Activated naive CD4-positive, alpha-beta T cell (primary cell): ENCODE measurements around the gene PKD1L1.
"Not testable (repeated sequence)": the region's sequence is repeated elsewhere in the genome, so short reads cannot be mapped to it uniquely, and the experiment has no call there.

Source experiments
- DNase-seq, 4 experiments: peaks; one replicate each; lab custom pipeline; 2025; lab: John Stamatoyannopoulos, UW

PKD1L1 gene

DNA sequence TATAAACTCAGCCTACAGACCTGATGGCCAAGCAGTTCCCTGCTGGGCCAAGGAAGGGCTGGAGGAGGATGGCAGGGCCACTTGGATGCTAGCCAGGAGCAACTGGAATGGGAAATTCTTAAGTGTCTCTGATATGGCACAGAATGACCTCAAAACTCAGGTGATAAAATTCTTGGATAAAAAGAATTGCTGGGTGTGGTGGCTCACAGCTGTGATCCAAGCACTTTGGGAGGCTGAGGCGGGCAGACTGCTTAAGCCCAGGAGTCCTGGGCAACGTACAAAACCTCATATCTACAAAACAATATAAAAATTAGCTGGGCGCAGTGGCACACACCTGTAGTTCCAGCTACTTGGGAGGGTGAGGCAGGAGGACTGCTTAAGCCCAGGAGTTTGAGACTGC lies 14.0 kb upstream of the PKD1L1 start:
- no peak for DNase-seq

DNA sequence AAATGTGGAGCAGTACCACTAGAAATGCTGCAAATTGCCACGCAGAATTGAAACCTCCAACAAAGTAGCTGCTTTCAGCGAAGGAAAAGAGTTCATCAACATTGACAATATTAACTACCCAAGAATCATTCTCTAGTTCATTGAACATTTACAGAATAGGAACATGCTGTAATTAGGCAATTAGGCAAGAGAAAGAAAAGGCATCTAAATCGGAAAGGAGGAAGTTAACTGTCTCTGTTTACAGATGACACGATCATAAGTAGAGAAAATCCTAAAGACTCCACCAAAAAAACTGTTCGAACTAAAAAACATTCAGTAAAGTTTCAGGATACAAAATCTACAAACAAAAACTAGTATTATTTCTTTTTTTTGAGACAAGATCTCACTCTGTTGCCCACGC lies 8.9 kb upstream of the PKD1L1 start:
- no peak for DNase-seq

DNA sequence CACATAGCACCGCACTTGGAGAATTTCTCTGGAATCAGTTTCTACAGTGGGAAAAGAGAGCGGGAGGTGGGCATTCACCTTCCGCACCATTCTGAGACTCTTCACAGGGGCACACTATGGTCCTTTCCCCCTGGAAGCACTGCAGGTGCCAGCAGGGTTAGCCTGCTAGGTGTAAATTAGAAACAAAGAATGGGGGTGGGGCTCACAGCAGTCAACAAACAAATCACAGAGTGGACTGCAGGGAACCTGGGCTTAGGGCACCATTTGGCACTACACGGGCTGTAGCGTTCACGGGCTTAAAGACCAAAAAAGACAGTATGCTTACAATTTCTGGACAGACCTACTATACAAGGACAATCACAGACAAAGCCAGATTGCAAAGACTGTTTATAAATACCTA lies 8.0 kb upstream of the PKD1L1 start:
- DNase-seq, result no peak

DNA sequence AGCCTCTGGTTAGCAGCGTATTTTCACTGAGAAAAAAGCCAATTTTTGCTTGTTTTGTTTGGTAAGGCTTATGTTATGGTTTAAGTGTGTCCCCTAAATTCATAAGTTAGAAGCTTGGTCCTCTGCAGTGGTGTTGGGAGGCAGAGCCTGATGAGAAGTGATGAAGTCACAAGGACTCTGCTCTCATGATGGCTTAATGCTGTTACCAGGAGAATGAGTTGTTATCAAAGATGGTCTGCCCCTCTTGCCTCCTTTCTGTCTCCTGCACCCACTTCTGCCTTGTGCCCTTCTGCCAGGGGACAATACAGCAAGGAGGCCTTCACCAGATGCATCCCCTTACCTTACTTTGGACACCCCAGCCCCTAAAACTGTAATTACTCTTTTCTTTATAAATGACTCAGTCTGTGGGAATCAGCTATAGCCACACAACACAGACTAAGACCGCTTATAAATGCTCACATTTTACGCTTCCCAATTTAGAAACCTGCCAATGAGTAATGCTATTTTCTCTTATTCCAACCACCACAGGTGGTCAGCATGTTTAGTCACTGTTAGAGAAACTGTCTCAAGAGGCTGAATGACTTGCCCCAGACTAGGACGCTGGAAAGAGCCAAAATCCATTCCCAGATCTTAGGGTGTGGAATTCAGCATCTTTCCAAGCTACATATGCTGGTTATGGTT lies 6.1 kb upstream of the PKD1L1 start:
- DNase-seq, result no peak

DNA sequence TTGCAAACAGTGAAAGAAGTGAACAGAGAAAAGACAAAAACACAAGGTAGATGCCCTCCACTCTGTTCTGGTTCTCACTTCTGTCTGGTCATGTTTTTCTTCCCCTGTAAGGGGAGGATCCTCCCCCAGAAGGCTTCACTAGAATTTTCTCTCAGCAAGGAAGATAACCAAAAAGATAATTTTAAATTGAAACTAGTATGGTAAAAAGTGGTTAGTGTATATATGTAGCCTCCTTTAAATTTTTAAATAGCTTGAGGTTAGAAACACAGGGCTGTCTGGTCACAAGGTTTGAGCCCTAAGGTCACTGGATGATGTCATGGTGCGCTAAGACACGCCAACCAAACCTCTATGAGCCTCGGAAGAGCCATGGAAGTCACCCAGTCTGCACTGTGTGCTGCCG lies 5.6 kb upstream of the PKD1L1 start:
- no peak for DNase-seq

DNA sequence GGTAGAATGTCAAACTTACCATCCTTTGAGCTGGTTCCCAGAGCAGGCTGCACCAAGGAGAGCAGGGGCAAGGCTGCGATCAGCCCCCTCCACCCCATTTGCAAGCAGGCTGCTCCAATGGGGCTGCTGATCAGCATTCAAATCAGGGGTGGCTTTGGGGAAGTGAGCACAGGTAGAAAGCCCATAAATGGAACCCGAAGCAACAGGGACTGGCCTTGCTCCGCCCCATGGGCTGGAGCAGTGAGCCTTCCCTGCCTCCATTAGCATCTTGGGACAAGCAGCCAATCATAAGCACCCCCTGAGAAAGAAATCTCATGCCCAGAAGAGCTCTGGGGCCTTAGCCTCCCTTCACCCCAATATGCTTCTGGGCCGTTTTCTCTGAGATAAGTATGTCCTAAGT lies 4.0 kb upstream of the PKD1L1 start:
- no peak for DNase-seq

DNA sequence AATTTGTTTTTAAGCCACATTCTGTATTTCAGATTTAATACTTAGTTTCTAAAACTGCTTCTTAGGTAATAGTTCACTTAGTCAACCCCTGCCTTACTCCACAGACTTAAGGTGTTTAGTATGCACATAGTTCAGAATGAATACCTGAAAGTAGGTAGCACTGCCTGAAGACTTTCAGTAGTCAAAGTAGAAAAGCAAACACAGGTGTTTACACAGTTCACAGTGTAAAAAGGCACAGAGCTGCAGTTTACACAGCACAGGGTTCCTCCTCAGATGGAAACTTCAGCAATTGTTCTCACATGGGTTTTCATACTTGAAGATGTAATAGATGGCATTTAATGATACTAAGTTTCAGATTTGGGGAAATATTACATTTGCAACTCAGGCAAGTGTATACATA lies 3.1 kb upstream of the PKD1L1 start:
- DNase-seq, result no peak

DNA sequence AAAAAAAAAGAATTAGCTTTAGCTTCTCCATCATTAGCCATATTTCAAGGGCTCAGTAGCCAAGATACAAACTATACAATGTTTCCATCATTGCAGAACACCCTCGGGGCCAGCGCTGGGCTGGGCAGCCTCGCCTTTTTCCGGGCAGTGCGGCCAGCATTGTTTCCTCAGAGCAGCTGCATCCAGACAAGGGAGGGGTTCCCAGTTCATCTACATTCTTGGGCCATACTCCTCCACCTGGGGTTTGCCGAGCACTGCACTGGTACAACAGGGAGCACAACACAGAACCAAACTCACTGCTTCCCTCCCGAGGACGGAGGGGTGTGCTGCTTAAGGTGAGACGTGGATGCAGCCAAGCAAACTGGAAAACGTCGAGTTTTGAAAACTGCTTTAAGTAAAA lies 2.4 kb upstream of the PKD1L1 start:
- DNase-seq, result no peak

DNA sequence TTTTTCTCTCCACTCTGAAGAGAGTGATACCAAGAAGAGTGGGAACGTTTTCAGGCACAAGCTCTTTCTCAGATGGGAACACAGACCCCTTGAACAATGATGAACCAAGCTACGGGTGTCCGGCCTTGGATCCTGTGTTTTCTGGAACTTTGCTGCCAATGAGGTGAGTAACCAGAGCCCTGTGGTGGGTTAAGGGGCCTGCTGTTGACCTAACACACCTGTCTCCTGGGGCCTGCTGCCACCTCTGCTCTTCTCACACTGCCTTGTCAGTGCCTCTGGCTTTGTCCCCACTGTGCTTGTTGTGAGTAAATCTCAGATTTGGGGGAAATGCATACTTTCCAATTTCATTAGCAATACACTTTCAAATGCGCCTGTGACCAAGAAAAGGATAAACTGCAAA lies 1.4 kb upstream of the PKD1L1 start:
- DNase-seq, result no peak

DNA sequence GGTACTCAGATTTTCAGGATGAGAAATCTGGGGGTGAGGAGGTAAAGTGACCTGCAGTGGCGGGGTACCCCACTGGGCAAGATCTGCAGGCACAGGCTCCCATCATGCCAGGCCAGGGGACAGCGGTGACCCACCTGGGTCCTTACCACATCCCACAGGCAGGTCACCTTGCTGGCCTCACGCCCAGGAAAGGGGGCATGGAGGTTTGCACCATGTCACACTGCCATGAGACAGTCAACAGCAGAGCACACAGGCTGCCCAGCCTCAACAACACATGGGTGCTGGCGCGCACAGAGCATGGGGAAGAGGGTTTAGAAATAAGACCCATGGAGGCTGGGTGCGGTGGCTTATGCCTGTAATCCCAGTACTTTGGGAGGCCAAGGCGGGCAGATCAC lies 914 bp downstream of the PKD1L1 start:
- no peak for DNase-seq

DNA sequence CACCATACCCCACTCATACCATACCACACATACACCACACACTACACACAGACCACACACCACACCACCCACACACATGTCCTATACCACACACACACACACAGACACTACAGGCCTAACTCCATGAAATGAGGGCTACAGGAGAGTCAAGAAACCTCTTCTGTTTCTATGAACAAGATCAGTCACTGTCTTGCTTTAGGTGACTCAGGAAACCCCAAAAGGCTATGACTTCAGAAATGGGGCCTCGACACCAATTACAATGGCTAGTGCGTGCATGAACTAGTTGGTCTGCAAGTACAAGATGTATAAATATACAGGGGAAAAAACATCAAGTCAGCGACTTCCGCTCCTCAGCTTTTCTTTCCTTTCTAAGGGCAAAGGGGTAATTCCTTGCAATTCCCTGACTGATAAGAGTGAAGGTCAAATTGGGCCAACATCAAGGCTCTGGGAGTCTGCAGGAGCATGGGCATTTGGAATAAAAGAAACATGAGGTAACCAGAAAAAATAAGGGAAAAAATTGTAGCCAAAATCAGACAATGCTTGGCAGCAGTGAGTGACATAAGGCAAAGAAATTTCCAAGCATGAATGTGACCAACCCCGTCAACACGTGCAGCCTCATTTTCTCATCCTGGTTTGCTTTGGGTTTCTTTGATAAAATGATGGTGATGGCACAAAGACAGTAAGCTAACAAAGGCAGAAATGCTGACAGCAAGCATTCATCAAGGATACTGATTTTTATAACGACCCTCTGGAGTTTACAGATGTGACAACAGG lies 1.5 kb downstream of the PKD1L1 start:
- DNase-seq, result no peak

DNA sequence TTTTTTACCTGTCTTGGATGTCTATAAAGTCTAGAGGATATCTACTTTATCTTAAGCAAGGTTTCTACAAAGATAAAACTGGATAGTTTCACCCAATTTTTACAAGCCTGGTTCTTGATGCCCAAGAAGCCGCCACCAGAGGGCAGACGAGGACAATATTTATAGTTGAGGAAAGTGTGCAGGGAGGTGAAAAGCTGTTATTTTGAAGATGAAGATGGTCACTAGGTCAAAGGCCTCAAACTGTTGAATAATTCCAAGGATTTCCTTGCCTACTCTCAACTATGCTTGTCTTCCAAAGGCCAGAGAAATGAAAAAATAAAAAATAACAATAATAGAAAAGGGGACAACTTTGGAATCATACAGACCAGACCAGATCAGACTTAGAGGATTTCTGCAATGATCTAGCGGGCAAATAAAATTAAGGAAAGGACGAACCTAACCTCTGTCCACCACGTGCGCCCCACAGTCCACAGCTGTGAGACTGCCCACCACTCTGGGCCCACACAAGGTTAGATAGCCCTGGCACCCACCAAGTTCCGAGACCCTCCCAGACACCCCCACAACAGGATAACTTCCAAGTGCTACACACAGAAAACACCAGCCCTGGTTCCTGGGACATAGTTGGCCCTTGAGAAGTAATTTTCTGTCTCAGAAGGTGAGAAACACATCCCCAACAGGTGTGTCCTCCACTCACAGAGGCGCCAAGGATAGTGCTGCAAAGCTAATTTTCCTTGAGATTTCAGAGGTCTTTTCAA lies 2.8 kb downstream of the PKD1L1 start:
- peak; percentile 36 to 76 (median 66) for DNase-seq

DNA sequence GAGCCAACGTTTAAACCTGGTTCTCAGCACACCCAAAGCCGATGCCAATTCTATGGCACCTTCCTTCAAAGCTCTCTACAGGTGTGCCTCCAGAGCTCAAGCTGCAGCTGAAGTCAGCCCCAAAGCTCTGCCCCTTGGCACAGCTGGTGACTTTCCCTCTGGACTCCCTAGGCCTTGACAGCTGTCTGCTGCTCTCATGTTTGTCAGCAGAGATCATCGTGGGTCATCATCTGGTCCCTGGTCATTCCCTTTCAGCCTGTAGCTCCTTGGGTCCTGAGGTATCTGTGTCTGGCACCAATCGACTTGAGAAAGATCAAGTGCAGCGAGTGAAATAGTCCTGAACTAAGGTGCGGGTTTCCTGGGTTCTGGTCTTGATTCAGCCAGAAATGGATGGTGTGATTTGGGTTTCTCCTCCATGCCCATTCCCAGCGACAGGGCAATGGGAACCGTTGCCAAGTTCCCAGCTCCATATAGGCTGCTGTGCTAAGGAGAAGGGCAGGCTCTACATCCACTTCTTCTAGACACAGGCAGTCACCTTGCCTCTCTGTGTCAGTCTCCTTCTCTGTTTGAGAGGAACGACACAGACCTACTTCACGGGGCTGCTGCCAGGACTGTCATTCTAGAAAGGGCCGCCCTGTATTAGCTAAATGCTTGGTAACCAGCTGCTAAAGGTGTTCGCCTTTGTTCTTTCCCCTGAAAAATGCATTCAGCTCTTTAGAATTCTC lies 3.6 kb downstream of the PKD1L1 start:
- DNase-seq, result no peak

DNA sequence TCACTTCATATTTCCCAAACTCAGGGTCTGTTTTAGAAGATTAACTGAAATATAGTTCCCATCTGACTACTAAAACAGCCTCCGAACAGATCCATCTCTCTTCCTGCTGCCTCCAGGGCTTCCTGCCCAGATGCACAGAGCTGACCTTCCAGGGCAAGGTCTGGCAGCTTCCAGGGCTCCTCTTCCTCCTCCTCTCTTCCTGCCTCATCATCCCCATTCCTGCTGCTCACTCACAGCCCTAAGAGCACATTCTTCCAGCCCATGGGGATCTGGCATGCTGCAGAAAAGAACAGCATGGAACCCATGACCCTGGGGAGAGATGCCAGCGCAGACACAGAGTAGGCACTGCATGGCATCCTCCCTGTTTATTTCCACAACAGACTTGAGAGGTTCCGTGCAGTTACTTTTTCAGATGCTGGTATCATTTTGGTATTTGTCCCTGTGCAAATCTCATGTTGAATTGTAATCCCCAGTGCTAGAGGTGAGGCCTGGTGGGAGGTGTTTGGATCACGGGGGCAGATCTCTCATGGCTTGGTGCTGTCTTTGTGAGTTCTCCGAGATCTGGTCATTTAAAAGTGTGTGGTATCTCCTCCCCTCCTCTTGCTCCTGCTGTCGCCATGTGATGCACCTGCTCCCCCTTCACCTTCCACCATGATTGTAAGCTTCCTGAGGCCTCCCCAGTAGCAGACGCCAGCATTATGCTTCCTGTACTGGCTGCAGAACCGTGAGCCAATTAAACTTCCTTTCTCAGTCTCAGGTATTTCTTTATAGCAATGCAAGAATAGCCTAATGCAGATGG lies 4.4 kb downstream of the PKD1L1 start:
- no peak for DNase-seq

DNA sequence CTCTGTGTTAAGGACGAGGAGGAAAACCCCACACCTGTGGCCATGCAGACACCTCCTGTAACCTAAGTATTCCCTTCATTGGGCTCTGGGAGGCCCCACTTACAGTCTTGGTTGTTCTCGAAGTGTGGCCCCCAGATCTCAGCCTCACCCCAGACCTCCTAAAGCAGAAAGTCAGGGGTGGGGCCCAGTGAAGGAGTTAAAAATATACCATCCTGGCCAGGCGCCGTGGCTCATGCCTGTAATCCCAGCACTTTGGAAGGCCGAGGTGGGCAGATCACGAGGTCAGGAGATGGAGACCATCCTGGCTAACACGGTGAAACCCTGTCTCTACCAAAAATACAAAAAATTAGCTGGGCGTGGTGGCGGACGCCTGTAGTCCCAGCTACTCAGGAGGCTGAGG lies 5.6 kb downstream of the PKD1L1 start:
- DNase-seq, result not testable (repeated sequence)

DNA sequence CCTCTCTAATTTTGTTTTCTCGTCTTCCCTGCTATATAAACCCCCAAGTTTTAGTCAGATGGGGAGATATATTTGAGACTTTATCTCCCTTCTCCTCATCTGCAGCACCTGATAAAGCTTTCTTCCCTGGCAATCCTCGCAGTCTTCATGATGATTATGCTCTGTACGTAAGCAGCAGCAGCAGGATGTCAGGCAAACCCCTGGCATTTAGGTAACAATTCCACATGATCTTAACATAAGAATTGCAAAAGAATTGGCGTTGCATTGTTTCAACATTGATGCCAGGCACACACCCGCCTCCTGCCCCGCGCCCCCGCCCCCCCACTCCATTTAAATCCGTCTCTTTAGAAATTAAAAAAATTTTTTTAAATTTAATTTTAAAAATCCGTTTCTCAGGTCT lies 6.1 kb downstream of the PKD1L1 start:
- no peak for DNase-seq

DNA sequence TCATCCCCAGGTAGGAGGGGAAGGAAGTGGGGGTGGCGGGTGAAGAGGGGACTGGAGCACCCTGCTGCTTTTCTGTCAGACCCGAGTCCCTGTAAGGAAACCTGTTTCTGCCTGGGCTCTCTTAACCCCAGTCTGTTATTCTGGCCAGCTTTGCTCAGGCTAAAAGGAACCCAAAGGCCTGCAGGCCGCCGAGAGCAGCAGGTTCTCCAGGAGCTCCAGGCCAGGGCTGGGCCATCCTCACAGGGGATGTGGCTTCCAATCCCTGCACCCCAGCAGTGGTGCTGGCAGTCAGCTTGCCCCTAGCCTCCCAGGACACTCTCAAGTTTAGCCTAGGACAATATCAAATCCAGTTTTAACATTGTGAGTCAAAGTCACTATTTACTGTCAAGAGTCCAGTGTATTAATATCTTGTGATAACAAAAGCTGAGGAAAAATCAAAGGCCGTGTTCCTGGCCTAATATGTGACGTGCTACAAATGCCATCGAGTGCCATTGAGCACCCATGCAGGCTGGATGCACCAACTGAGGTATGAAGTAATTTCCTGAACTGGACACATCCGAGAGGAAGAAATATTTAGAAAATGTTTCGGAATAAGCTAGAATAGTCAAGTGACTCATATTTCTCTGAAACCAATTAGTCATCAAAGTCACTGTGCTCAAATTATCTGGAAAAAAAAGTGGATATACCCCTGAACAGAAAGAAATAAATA lies 7.0 kb downstream of the PKD1L1 start:
- DNase-seq, result no peak

DNA sequence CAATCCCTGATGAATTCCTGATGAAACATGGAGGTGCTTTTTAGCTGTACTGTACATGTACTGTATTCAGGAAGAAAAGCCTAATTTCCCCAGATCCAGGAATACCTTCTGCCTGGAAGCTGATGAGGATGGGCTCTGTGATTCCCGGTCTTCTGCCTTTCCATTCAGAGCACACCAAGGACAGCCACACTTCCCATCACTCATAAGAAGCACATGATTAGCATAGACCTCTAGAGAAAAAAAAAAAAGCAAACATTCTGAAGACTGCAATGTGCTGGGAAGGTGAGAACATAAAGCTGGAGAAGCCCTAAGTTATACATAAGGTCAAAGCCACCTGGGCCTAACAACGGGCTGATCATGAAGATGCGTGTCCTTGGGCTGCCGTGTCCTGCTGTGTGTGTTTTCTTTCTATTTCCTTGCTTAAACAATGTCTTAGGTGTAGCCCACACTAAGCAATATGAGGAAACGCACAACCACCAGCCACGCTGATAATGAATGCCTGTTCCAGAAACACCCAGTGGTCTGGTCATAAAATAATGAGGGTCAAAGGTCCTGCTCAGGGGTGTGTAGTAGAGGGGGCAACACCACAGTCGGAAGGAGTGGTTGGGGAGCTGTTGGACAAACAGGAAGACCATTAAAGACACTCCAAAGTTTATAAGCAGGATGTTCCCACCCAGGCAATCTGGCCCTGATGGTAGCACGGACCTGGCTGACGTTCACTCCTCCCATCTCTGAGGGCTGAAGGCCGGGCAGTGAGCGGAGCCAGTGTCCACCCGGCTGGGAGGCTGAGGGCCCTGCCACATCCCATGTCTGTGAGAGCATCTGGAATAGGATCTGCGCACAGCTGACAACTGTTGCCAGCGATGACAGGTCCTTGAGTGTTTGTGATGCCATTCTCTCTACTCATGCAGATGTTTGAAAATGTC lies 7.9 kb downstream of the PKD1L1 start:
- no peak for DNase-seq

DNA sequence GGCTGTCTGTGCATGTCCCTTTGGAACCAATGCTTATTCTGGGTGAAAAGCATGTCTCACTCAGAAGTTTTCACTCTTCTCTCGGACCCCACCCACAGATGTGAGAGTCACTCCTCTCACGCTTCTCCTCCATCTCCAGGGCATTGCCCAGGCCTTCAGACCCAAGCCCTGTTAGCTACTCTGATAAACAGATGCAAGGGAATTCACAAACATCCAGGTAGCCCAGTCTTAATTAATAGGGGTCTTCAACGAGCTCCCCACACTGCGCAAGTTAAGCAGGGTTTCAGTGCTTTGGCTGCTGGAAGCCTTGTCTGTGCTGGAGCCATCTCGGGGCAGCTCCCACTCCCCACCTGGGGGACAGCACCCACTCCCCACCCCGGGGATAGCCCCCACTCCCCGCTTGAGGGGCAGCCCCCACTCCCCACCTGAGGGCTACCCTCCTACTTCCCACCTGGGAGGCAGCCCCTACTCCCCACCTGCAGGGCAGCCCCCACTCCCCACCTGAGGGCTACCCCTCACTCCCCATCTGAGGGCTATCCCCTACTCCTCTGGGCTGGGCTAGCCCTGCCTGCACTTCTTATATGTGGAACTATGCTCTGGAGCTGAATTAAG lies 8.7 kb downstream of the PKD1L1 start:
- no peak for DNase-seq
